ENCODE measurements around the gene DALRD3.

DALRD3 gene

GRCh38 chr3:49017971-49018706 lies at the start of gene DALRD3:
DALRD3 (minus strand) TSS chr3:49018580; CDS start chr3:49018564, 16 bp downstream.
- peak; percentile 50 for DNase-seq (ENCODE audit: low read depth)

GRCh38 chr3:49058011-49058410 lies 39.6 kb upstream of the DALRD3 start:
- no peak for DNase-seq (ENCODE audit: low read depth)

GRCh38 chr3:49057268-49057667 lies 38.9 kb upstream of the DALRD3 start:
- DNase-seq (ENCODE audit: low read depth) = no peak

- DNase-seq (ENCODE audit: low read depth) = no peak
Observed at GRCh38 chr3:49054344-49054862, 36.0 kb upstream of the DALRD3 start.

- no peak for DNase-seq (ENCODE audit: low read depth)
Observed at GRCh38 chr3:49053543-49053942, 35.2 kb upstream of the DALRD3 start.

- DNase-seq (ENCODE audit: low read depth) = no peak
Observed at GRCh38 chr3:49035281-49035680, 16.9 kb upstream of the DALRD3 start.

GRCh38 chr3:49034650-49035049 lies 16.3 kb upstream of the DALRD3 start:
- no peak for DNase-seq (ENCODE audit: low read depth)

GRCh38 chr3:49032646-49033304 lies 14.4 kb upstream of the DALRD3 start:
- no peak for DNase-seq (ENCODE audit: low read depth)

GRCh38 chr3:49030321-49030720 lies 11.9 kb upstream of the DALRD3 start:
- no peak for DNase-seq (ENCODE audit: low read depth)

- DNase-seq (ENCODE audit: low read depth) = no peak
Observed at GRCh38 chr3:49029563-49029884, 11.1 kb upstream of the DALRD3 start.

- DNase-seq (ENCODE audit: low read depth) = peak; percentile 87
Observed at GRCh38 chr3:49028673-49029562, 10.5 kb upstream of the DALRD3 start, which contains the start of gene IMPDH2. IMPDH2 (minus strand) TSS chr3:49029398; CDS start chr3:49029350, 48 bp downstream.

- no peak for DNase-seq (ENCODE audit: low read depth)
Observed at GRCh38 chr3:49028298-49028672, 9.9 kb upstream of the DALRD3 start.

GRCh38 chr3:49027634-49028033 lies 9.3 kb upstream of the DALRD3 start:
- no peak for DNase-seq (ENCODE audit: low read depth)

- no peak for DNase-seq (ENCODE audit: low read depth)
Observed at GRCh38 chr3:49026536-49026935, 8.2 kb upstream of the DALRD3 start.

GRCh38 chr3:49025793-49026520 lies 7.6 kb upstream of the DALRD3 start:
- no peak for DNase-seq (ENCODE audit: low read depth)

GRCh38 chr3:49025005-49025792 lies 6.8 kb upstream of the DALRD3 start:
- DNase-seq (ENCODE audit: low read depth) = no peak

- DNase-seq (ENCODE audit: low read depth) = no peak
Observed at GRCh38 chr3:49024449-49024848, 6.1 kb upstream of the DALRD3 start.

- no peak for DNase-seq (ENCODE audit: low read depth)
Observed at GRCh38 chr3:49023775-49024174, 5.4 kb upstream of the DALRD3 start.

GRCh38 chr3:49022688-49023171 lies 4.3 kb upstream of the DALRD3 start:
- DNase-seq (ENCODE audit: low read depth) = no peak

GRCh38 chr3:49021813-49022687 lies 3.7 kb upstream of the DALRD3 start, which contains the start of gene NDUFAF3:
NDUFAF3 (plus strand) TSS chr3:49022121; CDS start chr3:49022145, 24 bp downstream.
- DNase-seq (ENCODE audit: low read depth) = peak; percentile 88

Measured in stimulated activated CD8-positive, alpha-beta memory T cell treated with anti-CD3 and anti-CD28 coated beads, Interleukin-4, amount 100 ng/mL, for 24 hours (primary cell).